Keratinocyte (primary cell): ENCODE results near the gene SRPK2. TPM values are rescaled to one million over a fixed set of nuclear protein-coding genes. Genes with fewer than 3 reads are reported as not detected.

Experiments used
- DNase-seq: peaks from one replicate; pipeline ENCODE4 v3.0.0-alpha.2; 2011; ENCODE audit warnings: low read depth, missing footprints, low spot score
- FAIRE-seq: peaks from 2 replicates; lab custom pipeline; 2011; peaks lifted over from hg19 to GRCh38; lab: Jason Lieb, UNC
- H2AFZ ChIP-seq: 2 replicates; pipeline ENCODE4 v1.6.0; 2012; ENCODE audit warnings: low read length, control low read depth, inconsistent platforms; ENCODE audit not compliant: control insufficient read depth
- H3K27ac ChIP-seq: 2 replicates; pipeline ENCODE4 v1.5.1; 2011; ENCODE audit warnings: low read length; ENCODE audit not compliant: control insufficient read depth, insufficient read depth
- H3K27me3 ChIP-seq: 3 replicates; pipeline ENCODE4 v1.6.0; 2011; ENCODE audit warnings: low read length; ENCODE audit not compliant: control insufficient read depth, insufficient read depth; ENCODE audit errors: extremely low read depth
- H3K36me3 ChIP-seq, 2 experiments: 2 replicates in 1 of 2; 3 replicates in 1 of 2; pipeline ENCODE4 v1.5.1; 2011; ENCODE audit warnings: low read length in 2 of 2, mild to moderate bottlenecking in 1 of 2; ENCODE audit not compliant: control insufficient read depth in 2 of 2, insufficient read depth in 2 of 2; ENCODE audit errors: extremely low read depth in 1 of 2
- H3K4me1 ChIP-seq: 3 replicates; pipeline ENCODE4 v1.5.1; 2011; ENCODE audit warnings: low read length; ENCODE audit not compliant: control insufficient read depth, insufficient read depth; ENCODE audit errors: extremely low read depth
- H3K4me2 ChIP-seq: 3 replicates; pipeline ENCODE4 v1.6.0; 2011; ENCODE audit warnings: low read depth, low read length; ENCODE audit not compliant: control insufficient read depth, insufficient read depth; ENCODE audit errors: extremely low read depth
- H3K4me3 ChIP-seq, 3 experiments: fragments of 200-600 bp in 1 of 3; sonication (generic) in 1 of 3; 2 replicates in 2 of 3; 3 replicates in 1 of 3; pipeline ENCODE4 v1.5.1; 2011 to 2016; ENCODE audit warnings: low read length in 3 of 3, mild to moderate bottlenecking in 3 of 3, control low read depth in 2 of 3, inconsistent platforms in 1 of 3, low read depth in 1 of 3, mixed read lengths in 1 of 3, mixed run types in 1 of 3, moderate library complexity in 1 of 3; ENCODE audit not compliant: control insufficient read depth in 2 of 3, insufficient read depth in 2 of 3; ENCODE audit errors: extremely low read depth in 1 of 3
- H3K79me2 ChIP-seq: 2 replicates; pipeline ENCODE4 v1.6.0; 2012; ENCODE audit warnings: low read length; ENCODE audit not compliant: control insufficient read depth, insufficient read depth
- H3K9ac ChIP-seq: 3 replicates; pipeline ENCODE4 v1.6.0; 2011; ENCODE audit warnings: low read length; ENCODE audit not compliant: control insufficient read depth, insufficient read depth; ENCODE audit errors: extremely low read depth
- H3K9me1 ChIP-seq: 3 replicates; pipeline ENCODE4 v1.6.0; 2011; ENCODE audit warnings: low read length; ENCODE audit not compliant: control insufficient read depth, insufficient read depth; ENCODE audit errors: extremely low read depth
- H3K9me3 ChIP-seq: 2 replicates; pipeline ENCODE4 v1.5.1; 2012; ENCODE audit warnings: low read depth, low read length; ENCODE audit not compliant: control insufficient read depth
- H4K20me1 ChIP-seq: 3 replicates; pipeline ENCODE4 v1.6.0; 2011; ENCODE audit warnings: low read length; ENCODE audit not compliant: control insufficient read depth, insufficient read depth; ENCODE audit errors: extremely low read depth
- CTCF ChIP-seq, 3 experiments: IDR thresholded peaks in 1 of 3; conservative IDR thresholded peaks in 1 of 3; optimal IDR thresholded peaks in 1 of 3; 2 replicates in 2 of 3; 3 replicates in 1 of 3; pipeline versions ENCODE3 to v1.5.1; 2011; ENCODE audit warnings: low read length in 3 of 3, mild to moderate bottlenecking in 3 of 3, moderate library complexity in 2 of 3, control low read depth in 1 of 3, inconsistent platforms in 1 of 3; ENCODE audit not compliant: insufficient read depth in 2 of 3; ENCODE audit errors: extremely low read depth in 1 of 3
- EZH2 ChIP-seq: IDR thresholded peaks from one replicate; pipeline ENCODE4 v1.6.1; 2012; ENCODE audit warnings: inconsistent platforms, mild to moderate bottlenecking, low read length, moderate library complexity
- dilution Hi-C: fragments of 300-500 bp; cut with MboI; formaldehyde crosslinking; loops from one replicate; pipeline ENCODE4 v1.7.0; 2020; ENCODE audit warnings: low sequenced_read_pairs; ENCODE audit not compliant: extremely low pct_ligation_motif_present
- polyA plus RNA-seq, 5 experiments: library from polyadenylated mRNA; depleted of rRNA in 3 of 5; stranded (reverse) in 3 of 5; stranded (forward) in 1 of 5; unstranded in 1 of 5; fragments of >200 nt; gene quantifications; 1 replicate in 1 of 5; 2 replicates in 3 of 5; 3 replicates in 1 of 5; pipeline versions ENCODE4 v1.2.1 to v1.2.3, GENCODE V29; 2011 to 2012; ENCODE audit warnings: missing spikeins in 2 of 5, low read depth in 1 of 5, low replicate concordance in 1 of 5

SRPK2 gene
- polyA plus RNA-seq, 1 donor (not counting 4 experiments of a cell fraction or from before 2014, with no cell fraction given), result 40.2 TPM

- no peak overlapping the region for H2AFZ ChIP-seq
- dilution Hi-C loops, result no loop called here
- no peaks in the 10 kb centered on the region for H3K9me1 ChIP-seq
- FAIRE-seq (no peak), DNase-seq (no peak)
- H3K4me3 ChIP-seq, result no peak overlapping the region
- peak overlapping the region; percentile 13 for H3K27ac ChIP-seq
- no peaks in the 10 kb centered on the region for H3K9me3 ChIP-seq
- peaks cover 22 to 33% of the 10 kb centered on the region in 2 experiments for H3K36me3 ChIP-seq
- no peak for TF ChIP-seq CTCF (optimal IDR thresholded peaks at IDR 0.05 in 1 of 3, IDR thresholded peaks at IDR 0.05 in 1 of 3, conservative IDR thresholded peaks at IDR 0.05 in 1 of 3; ENCODE audit: extremely low read depth in 1 of 3, insufficient read depth in 2 of 3, low read length in 3 of 3)
- no peak for TF ChIP-seq EZH2
- H3K79me2 ChIP-seq, result no peaks in the 10 kb centered on the region
- no peak overlapping the region for H3K4me2 ChIP-seq
- no peaks in the 10 kb centered on the region for H3K4me1 ChIP-seq
- H3K27me3 ChIP-seq, result no peaks in the 10 kb centered on the region
- H3K9ac ChIP-seq, result no peak overlapping the region
- H4K20me1 ChIP-seq, result no peaks in the 10 kb centered on the region
Measured at GRCh38 chr7:105106473-105106872, 282.2 kb downstream of the SRPK2 start.

- TF ChIP-seq CTCF (optimal IDR thresholded peaks at IDR 0.05 in 1 of 3, IDR thresholded peaks at IDR 0.05 in 1 of 3, conservative IDR thresholded peaks at IDR 0.05 in 1 of 3; ENCODE audit: extremely low read depth in 1 of 3, insufficient read depth in 2 of 3, low read length in 3 of 3) (no peak), EZH2 (no peak)
- Histone ChIP-seq H3K9ac (no peak overlapping the region), H3K9me1 (no peaks in the 10 kb centered on the region), H3K27me3 (no peaks in the 10 kb centered on the region), H3K79me2 (no peaks in the 10 kb centered on the region), H3K9me3 (no peaks in the 10 kb centered on the region), H3K4me3 (no peak overlapping the region), H3K27ac (no peak overlapping the region), H3K36me3 (peaks cover 18 to 29% of the 10 kb centered on the region in 2 experiments), H2AFZ (no peak overlapping the region), H3K4me1 (no peaks in the 10 kb centered on the region), H4K20me1 (no peaks in the 10 kb centered on the region), H3K4me2 (no peak overlapping the region)
- dilution Hi-C loops, result no loop called here
- FAIRE-seq, result no peak
- no peak for DNase-seq
Measured at GRCh38 chr7:105105579-105105978, 283.1 kb downstream of the SRPK2 start.
